GM19324 (cell line): Measurements from ENCODE around the gene MAPK8.

ENCODE experiments used
- ATAC-seq: cut with Tn5 transposase; IDR thresholded peaks from one replicate; pipeline ENCODE4 v1.9.1; 2021; ENCODE audit warnings: mild to moderate bottlenecking, moderate library complexity; ENCODE audit not compliant: unreplicated experiment, low FRiP score

MAPK8 gene

DNA sequence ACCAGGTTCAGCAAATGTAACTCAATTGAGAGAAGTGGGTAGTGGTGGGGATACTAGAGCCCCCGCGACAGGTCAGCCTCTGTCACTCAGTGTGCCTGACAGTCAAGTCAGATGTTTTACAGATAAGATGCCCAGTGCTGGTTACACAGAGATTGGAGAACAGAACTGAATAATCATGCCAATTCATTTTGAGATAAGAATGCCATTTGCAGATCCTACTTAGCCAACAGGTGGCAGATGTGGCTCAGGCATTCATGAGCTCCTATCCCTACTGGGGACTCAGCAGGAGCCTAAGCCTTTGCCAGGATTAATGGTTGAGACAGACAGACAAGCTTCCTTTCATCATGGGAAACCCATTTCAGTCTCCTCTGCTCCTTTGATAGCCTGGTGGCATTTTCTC lies 137.8 kb downstream of the MAPK8 start:
- ATAC-seq = no peak

DNA sequence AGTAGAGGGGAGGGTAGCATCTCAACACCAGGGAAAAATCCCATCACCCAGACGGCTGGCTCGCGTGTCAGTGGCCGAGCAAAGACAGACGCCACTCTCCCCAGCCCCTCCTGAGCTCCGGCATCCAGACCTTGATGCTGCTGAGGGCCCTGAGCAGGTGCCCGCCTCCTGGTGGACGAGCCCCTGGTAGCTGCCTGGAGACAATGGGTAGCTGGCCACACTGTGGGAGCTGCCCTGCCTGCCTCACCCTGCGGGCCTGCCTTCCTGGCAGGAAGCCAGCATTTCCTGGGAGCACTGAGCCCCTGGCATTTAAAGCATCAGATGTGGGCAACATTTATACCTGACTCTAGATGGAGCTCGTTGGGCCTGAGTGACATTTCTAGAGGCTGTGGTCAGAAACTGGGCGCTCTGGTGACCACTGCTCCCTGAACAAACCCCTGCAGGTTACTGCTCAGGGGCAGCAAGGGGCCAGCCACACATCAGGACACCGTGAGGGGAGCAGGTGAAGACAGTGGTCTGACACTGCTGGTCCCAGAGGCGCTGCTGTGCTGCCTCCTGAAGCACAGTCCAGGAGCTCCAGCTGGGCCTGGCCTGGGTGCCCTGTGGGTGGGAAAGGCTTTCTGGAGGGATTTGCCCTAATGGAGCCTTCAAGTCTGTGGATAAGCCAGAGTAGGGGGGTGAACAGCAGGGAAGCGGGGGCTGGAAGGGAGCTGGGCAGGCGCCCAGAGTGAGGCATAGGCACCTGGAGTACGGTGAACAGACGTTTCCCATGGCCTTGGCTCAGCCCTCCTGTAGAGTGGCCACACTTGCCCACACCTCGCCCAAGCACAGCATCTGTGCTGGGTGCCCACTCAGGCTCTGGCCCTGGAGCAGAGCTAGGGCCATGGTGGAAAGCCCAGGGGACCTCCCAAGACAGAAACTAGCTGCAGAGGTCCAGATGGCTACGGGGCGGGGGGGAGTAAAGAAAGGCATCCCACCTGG lies 138.7 kb downstream of the MAPK8 start:
- no peak for ATAC-seq

DNA sequence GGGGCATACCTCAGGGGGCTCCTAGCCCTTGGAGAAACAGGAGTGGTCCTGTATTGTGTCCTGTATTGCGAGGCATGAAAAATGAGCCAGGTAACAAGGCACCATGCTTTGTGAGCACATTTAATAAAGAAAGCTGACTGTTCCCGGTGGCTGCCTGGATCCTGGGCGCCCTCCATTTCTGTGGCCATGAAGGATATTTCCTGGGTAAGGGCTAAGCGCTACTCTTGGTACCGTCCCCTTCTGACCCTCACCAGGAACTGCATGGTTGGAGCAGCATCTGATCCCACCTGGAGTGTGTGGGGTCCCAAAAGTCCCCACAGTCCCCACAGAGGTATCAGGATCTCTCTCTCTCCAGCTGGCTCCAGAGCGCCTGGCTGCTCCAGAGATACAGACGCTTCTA lies 139.5 kb downstream of the MAPK8 start:
- no peak for ATAC-seq

DNA sequence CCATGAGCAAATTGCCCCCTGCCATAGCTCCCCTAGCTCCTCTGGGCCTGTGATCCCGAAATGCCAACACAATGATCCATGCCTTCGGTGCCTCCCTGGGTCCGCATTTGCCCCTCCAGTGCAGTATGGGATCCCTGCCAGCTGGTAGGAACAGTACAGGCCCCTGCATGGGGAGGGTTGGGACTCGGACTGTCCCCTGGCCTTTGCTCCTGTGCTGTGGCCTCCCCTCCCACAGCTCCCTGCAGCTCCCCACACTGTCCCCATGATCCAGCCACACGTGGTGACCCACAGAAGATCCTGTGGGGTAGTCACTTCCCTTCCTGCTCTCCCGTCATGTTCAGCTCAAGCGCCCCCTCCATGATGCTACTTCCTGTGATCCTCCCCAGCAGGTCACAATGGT lies 140.3 kb downstream of the MAPK8 start:
- ATAC-seq = no peak

DNA sequence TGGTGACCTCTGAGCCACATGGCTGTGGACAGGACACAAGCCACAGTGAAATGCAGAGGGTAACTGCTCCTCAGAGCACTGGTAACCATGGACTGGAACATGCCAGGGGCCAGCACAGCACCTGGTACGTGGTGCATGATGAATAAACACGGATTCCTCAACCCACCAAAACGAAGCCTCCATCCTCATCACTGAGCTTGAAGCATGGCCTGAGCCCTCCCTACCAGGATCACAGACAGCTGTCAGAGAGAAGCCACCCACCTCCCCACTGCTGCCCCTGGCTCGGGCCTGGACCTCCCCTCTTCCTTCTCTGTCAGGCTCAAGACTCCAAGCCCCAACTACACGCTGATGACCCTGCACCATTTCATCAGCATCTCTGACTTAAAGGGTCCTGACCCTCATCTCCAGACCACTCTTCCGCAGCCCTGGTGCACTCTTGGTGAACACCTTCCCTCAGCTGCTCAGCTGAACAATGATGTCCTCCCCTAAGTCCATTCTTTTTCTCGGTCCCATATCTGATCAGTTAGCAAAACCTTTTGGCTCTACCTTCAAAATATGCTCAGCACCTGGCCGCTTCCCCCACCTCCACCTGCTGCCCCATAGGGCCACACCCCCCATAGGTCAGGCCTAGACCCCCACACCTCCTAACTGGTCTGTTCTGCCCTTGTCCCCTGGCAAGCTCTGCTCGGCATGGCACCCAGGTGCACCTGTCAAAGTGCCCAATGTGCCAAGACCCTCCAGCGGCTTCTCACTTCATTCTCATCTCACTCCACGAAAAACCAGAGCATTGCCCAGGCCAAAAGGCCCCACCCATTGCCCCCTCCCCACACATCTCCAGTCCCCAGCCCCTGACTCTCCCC lies 141.1 kb downstream of the MAPK8 start:
- ATAC-seq = no peak

- no peak for ATAC-seq
Observed at GRCh38 chr10:48448796-48449195, 142.3 kb downstream of the MAPK8 start.

- ATAC-seq = no peak
Observed at GRCh38 chr10:48449501-48450232, 143.2 kb downstream of the MAPK8 start.

DNA sequence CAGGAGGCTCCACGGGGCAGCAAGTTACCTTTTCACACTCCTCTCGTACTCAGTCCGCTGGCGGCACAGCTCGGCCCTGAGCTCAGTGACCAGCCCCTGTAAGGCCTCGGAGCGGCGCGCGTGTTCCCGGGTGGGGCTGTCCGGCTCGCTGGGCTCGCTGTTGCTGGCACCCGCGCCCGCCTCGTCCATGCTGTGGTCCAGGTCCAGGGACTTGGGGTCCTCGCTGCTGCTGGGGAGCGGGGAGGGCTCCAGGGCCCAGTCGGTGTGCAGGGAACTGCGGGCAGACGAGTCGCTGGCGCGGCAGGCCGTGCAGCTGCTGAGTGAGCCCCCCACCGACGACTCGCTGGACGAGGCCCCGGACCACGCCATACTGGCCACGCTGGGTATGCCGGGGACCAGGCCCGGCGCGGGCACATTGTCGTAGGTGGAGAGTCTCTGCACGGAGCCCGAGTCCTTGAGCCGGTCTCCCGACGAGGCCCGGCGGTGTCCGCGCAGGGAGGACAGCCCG lies 143.8 kb downstream of the MAPK8 start:
- no peak for ATAC-seq

- ATAC-seq = no peak
Observed at GRCh38 chr10:48450741-48451466, 144.4 kb downstream of the MAPK8 start.

DNA sequence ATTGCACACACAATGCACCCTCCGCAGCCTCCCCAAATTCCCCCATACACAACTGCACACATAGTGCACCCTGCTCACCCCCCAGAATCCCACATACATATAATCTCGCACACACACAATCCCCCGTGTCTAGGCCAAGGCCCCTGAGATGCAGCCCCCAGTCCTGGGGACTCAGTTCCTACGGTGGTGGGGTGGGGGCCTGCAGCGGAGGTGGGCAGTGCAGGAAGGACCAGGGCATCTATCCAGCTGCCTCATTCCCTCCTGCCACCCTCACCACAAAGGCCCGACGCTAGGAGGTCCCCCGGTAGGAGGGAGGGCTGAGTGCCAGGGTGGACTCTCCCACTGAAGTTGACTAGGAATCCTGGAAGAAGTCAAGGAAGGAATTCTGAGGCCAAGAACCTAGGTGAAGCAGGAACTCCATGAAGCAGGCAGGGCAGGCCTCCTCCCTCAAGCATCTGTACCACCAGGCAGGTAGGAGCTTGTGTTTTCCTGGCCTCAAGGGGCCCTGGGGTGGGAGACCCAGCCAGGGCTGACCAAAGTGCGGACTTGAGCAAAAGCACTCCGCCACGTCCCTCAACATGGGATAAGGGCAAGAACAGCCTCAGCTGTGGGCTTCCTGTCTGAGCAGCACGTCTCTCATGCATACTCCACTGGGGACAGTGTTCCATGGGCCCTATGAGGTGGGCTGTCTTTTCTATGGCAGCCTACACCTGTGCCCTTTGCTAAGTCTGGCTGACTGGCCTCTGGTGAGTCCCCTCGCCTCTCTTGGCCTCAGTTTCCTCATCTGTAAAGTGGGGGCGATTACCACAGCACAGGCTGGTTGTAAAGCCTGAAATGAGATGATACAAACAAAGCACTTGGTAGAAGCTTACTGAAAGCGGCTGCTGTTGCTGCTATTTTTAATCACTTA lies 145.7 kb downstream of the MAPK8 start:
- ATAC-seq = no peak

DNA sequence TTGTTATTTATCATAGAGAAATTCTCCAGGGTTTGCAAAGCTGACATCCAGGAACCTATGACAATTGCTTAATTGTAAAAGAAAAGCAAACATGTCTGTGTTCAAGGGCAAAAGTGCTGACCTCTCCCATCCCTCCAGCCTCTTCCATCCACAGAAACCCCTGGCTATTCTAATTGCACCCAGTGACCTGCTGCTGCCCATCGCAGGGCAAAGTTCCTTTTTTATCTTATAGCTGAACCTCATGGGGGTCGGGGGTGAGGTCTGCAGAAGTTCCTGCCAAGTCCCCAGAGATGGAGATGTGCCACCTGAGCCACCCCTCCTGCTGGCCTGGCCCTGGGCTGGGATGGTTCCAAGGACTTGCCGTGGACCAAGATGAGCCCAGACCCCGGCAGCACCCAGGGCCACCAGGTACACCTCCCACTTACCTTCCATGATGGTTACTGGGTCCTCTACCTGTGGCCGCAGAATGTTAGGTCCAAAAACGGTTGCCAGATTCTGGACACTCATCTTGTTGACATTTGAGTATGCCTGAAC lies 146.5 kb downstream of the MAPK8 start:
- no peak for ATAC-seq

- ATAC-seq = no peak
Observed at GRCh38 chr10:48453451-48454301, 147.2 kb downstream of the MAPK8 start.

DNA sequence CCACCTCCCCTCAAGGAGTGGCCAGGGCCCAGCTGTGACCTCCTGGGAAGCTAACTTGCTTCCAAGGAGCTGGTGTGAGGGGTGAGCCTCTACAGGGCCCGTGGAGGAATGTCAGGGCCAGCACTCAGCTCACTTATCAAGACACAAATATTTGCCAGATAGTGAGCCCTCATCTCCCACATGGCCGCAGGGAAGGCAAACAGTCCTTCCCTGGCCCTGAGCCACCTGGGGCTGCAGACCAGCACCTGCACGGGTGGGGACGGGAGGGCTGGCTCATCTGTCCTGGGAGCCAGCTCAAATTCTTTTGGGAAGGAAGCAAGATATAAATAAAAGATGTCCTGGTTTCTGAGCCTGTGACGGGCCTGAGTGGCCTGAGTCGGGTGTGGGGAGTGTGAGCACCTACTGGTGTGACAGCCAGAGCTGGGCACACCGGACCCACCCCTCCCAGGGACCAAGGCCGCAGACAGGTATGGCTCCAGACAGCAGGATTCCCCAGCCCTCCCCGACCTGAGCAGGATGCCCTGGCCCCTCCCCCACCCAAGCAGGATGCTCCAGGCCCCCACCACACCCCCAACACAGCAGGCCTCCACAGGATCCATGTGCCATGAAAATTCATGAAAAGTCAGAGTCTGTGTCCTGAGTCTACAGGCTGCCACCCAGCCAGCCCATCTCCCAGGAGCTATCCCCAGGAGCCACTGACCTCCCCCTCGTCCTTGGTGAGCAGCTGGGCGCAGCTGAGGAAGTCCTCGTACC lies 148.0 kb downstream of the MAPK8 start:
- no peak for ATAC-seq

- no peak for ATAC-seq
Observed at GRCh38 chr10:48455055-48455391, 148.5 kb downstream of the MAPK8 start.

DNA sequence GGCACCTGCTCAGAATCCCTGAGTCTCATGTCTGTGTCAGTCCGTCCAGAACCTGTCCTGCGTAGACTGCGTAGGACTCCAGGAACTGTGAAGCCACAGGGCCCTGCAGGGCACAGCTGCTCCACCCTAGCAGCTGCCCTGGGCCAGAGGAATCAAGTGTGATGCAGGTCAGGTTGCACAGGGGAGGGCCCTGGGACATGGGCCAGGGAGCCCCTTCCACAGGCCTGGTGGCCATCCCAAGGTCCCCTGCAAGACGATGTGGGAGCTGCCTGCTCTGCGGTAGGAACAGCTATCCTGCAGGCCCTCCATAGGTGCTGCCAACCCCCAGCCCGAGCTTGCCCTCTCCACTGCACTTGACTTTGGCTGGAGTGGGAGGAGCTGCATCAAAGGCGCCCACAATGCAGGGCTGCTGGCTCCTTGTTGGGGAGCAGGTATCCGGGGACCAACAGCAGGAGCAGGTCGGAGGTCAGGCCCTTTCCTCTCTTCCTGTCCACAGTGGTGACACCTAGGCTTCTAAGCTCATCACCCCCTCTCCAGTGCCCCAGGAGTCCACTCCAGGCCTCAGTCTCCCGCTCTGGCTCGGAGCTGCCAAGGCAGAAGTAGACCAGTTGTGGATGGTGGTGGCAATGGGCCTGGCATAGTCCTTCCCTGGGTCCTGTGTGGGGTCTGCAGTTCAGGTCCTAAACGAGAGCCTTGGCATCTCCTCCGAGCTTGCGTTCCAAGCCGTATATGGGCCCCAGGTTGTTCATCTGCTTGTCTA lies 149.1 kb downstream of the MAPK8 start:
- no peak for ATAC-seq

- no peak for ATAC-seq
Observed at GRCh38 chr10:48456361-48456804, 149.9 kb downstream of the MAPK8 start.
